Osteocyte (in vitro differentiated cells): Measurements from ENCODE around the gene TRIP10. TPM values are rescaled to one million over a fixed set of nuclear protein-coding genes. Genes with fewer than 3 reads are reported as not detected.
"Not testable (repeated sequence)": the region's sequence is repeated elsewhere in the genome, so short reads cannot be mapped to it uniquely, and the experiment has no call there.

Experiments
- DNase-seq: peaks from one replicate; pipeline ENCODE4 v3.0.0; 2021; ENCODE audit warnings: mixed read lengths; ENCODE audit not compliant: unreplicated experiment; ENCODE audit errors: extremely low spot score
- H3K27ac Mint-ChIP-seq: one replicate; pipeline ENCODE4 v1.8.0; 2021; ENCODE audit warnings: mild to moderate bottlenecking, mixed read lengths; ENCODE audit not compliant: unreplicated experiment
- H3K27me3 Mint-ChIP-seq: one replicate; pipeline ENCODE4 v1.8.0; 2021; ENCODE audit warnings: mixed read lengths; ENCODE audit not compliant: unreplicated experiment
- H3K36me3 Mint-ChIP-seq: one replicate; pipeline ENCODE4 v1.8.0; 2021; ENCODE audit warnings: mixed read lengths; ENCODE audit not compliant: unreplicated experiment
- H3K4me1 Mint-ChIP-seq: one replicate; pipeline ENCODE4 v1.8.0; 2021; ENCODE audit warnings: mixed read lengths; ENCODE audit not compliant: unreplicated experiment
- H3K4me3 Mint-ChIP-seq: one replicate; pipeline ENCODE4 v1.8.0; 2021; ENCODE audit warnings: mild to moderate bottlenecking, moderate library complexity, mixed read lengths; ENCODE audit not compliant: unreplicated experiment
- H3K9me3 Mint-ChIP-seq: one replicate; pipeline ENCODE4 v1.8.0; 2021; ENCODE audit warnings: mixed read lengths; ENCODE audit not compliant: unreplicated experiment
- CTCF ChIP-seq: fragments of 200-600 bp; sonication (generic); IDR thresholded peaks from 2 replicates; pipeline ENCODE4 v1.5.0; 2021; ENCODE audit warnings: antibody characterized with exemption, mild to moderate bottlenecking, moderate library complexity
- total RNA-seq: library from RNA; stranded (reverse); gene quantifications from 2 replicates; pipeline ENCODE4 v1.2.1, GENCODE V29; 2021

TRIP10 gene
- total RNA-seq, 1 donor from 2014 or later = 53.8 TPM

- peaks cover 2% of the 10 kb centered on the region for H3K27me3 Mint-ChIP-seq
- no peak for DNase-seq
- TF ChIP-seq CTCF = no peak
- no peaks in the 10 kb centered on the region for H3K36me3 Mint-ChIP-seq
- H3K4me3 Mint-ChIP-seq = no peak overlapping the region
- H3K27ac Mint-ChIP-seq = no peak overlapping the region
- H3K9me3 Mint-ChIP-seq = no peaks in the 10 kb centered on the region
- H3K4me1 Mint-ChIP-seq = no peaks in the 10 kb centered on the region
Measured at GRCh38 chr19:6774821-6775707, 35.6 kb downstream of the TRIP10 start.

GRCh38 chr19:6776045-6776444 lies 36.6 kb downstream of the TRIP10 start:
- not testable (repeated sequence) for DNase-seq, H3K36me3 Mint-ChIP-seq, H3K27me3 Mint-ChIP-seq, H3K4me3 Mint-ChIP-seq, H3K9me3 Mint-ChIP-seq, H3K4me1 Mint-ChIP-seq, H3K27ac Mint-ChIP-seq

- TF ChIP-seq CTCF = no peak
- H3K4me1 Mint-ChIP-seq = no peaks in the 10 kb centered on the region
- no peaks in the 10 kb centered on the region for H3K9me3 Mint-ChIP-seq
- no peaks in the 10 kb centered on the region for H3K36me3 Mint-ChIP-seq
- H3K27ac Mint-ChIP-seq = no peak overlapping the region
- H3K27me3 Mint-ChIP-seq = no peaks in the 10 kb centered on the region
- H3K4me3 Mint-ChIP-seq = no peak overlapping the region
- DNase-seq = no peak
Measured at GRCh38 chr19:6776999-6777398, 37.5 kb downstream of the TRIP10 start.

- H3K4me1 Mint-ChIP-seq = no peaks in the 10 kb centered on the region
- H3K9me3 Mint-ChIP-seq = no peaks in the 10 kb centered on the region
- no peak for TF ChIP-seq CTCF
- no peaks in the 10 kb centered on the region for H3K36me3 Mint-ChIP-seq
- H3K27ac Mint-ChIP-seq = no peak overlapping the region
- no peak for DNase-seq
- H3K27me3 Mint-ChIP-seq = no peaks in the 10 kb centered on the region
- H3K4me3 Mint-ChIP-seq = no peak overlapping the region
Measured at GRCh38 chr19:6777434-6777833, 38.0 kb downstream of the TRIP10 start.

GRCh38 chr19:6778386-6778785 lies 38.9 kb downstream of the TRIP10 start:
- no peak for DNase-seq
- Mint-ChIP-seq H3K4me3 (no peak overlapping the region), H3K27ac (no peak overlapping the region), H3K36me3 (no peaks in the 10 kb centered on the region), H3K27me3 (no peaks in the 10 kb centered on the region), H3K9me3 (no peaks in the 10 kb centered on the region), H3K4me1 (no peaks in the 10 kb centered on the region)
- no peak for TF ChIP-seq CTCF
